Measurements from ENCODE around the gene GRIK2. TPM values are rescaled to one million over a fixed set of nuclear protein-coding genes. Genes with fewer than 3 reads are reported as not detected.

Gene GRIK2
- total RNA-seq, 1 experiment from 2014 or later, result 0.61 TPM

DNA sequence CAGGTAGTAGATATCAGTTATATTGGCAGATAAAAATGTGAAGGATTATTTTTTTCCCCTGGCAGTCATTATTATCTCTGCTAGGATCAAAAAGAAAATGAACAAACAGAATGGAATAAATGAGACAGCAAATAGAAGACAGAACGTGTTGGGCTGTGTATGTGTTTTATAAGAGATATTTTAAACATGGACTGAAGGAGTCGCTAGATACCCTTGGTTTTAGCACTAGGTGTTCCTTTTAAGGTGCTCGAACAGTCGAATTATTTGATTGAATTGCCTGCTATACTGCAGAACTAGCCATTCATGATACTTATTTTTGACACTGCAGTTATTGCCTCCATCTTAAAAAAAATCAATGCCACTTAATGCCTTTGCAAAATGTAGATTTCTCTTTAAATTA, 3.7 kb downstream of the GRIK2 start:
- ChIA-PET CTCF (no interaction called here), POLR2A (ENCODE audit: unreplicated experiment) (no interaction called here)
- no peak overlapping the region for H2AFZ ChIP-seq
- no peaks in the 10 kb centered on the region for H3K9me3 ChIP-seq (ENCODE audit: insufficient read depth, low read depth)
- DNase-seq, result no peak
- peaks cover 26% of the 10 kb centered on the region for H3K27me3 ChIP-seq (ENCODE audit: insufficient read depth, low read depth)
- no peaks in the 10 kb centered on the region for H3F3A ChIP-seq (ENCODE audit: insufficient read depth, low read depth)
- no TSS peak for BruUV-seq (replicated peaks)
- H3K79me2 ChIP-seq (ENCODE audit: low read depth), result no peaks in the 10 kb centered on the region
- H4K20me1 ChIP-seq (ENCODE audit: insufficient read depth), result no peaks in the 10 kb centered on the region
- no peak overlapping the region for H3K4me3 ChIP-seq
- no peaks in the 10 kb centered on the region for H3K36me3 ChIP-seq (ENCODE audit: low read depth)
- TF ChIP-seq, protein P1, sequence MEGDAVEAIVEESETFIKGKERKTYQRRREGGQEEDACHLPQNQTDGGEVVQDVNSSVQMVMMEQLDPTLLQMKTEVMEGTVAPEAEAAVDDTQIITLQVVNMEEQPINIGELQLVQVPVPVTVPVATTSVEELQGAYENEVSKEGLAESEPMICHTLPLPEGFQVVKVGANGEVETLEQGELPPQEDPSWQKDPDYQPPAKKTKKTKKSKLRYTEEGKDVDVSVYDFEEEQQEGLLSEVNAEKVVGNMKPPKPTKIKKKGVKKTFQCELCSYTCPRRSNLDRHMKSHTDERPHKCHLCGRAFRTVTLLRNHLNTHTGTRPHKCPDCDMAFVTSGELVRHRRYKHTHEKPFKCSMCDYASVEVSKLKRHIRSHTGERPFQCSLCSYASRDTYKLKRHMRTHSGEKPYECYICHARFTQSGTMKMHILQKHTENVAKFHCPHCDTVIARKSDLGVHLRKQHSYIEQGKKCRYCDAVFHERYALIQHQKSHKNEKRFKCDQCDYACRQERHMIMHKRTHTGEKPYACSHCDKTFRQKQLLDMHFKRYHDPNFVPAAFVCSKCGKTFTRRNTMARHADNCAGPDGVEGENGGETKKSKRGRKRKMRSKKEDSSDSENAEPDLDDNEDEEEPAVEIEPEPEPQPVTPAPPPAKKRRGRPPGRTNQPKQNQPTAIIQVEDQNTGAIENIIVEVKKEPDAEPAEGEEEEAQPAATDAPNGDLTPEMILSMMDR (conservative IDR thresholded peaks at IDR 0.05), result peak; percentile 47
- no peak for TF ChIP-seq EZH2 (IDR thresholded peaks at IDR 0.05; ENCODE audit: low read depth)
- no peak overlapping the region for H3K4me2 ChIP-seq
- no peaks in the 10 kb centered on the region for H3K9me2 ChIP-seq (ENCODE audit: insufficient read depth)
- intact Hi-C loops (cut with micrococcal nuclease; ENCODE audit: unreplicated experiment), result no loop called here
- H3K4me1 ChIP-seq (replicated peaks; ENCODE audit: insufficient read depth), result 0 out of 2 replicates have a peak, but pooled peaks cover 14% of the 10 kb centered on the region
- H3K27ac ChIP-seq, result no peak overlapping the region

DNA sequence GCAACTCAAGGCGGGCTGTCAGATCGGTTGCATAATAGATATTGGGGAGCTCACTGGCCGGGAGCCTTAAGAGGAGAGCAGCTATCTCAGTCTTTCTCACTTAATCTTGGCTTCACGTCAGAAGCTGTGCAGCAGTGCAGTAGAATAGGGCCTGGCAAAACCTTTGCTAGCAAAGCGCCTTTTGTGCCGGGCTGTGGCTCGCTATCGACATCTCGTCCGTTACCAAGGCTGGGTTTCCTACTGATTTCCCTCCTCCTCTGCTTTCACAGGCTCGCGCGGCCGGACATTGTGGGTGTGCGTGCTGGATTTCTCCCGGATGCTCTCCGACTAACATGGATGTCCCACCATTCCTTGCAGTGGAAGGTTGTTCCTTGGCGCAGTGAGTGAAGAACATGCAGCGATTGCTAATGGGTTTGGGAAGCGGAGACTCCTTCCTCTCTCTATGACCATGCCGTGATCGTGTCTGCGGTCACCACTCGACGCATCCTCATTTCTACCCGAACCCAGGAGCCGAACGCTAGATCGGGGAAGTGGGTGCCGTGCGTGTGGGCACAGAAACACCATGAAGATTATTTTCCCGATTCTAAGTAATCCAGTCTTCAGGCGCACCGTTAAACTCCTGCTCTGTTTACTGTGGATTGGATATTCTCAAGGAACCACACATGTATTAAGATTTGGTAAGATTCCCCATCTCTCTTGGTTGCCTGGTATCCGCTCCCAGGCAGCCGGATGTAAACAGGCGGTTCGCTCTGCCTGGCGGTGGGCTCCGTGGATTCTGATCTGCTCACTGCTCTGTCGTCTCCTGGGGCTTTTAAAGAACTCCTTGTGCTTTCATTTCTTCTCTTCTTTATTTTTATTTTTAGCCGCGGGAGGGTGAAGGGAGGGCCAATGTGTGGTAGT, 5.5 kb downstream of the GRIK2 start:
- POLR2A ChIA-PET (ENCODE audit: unreplicated experiment), result no interaction called here

DNA sequence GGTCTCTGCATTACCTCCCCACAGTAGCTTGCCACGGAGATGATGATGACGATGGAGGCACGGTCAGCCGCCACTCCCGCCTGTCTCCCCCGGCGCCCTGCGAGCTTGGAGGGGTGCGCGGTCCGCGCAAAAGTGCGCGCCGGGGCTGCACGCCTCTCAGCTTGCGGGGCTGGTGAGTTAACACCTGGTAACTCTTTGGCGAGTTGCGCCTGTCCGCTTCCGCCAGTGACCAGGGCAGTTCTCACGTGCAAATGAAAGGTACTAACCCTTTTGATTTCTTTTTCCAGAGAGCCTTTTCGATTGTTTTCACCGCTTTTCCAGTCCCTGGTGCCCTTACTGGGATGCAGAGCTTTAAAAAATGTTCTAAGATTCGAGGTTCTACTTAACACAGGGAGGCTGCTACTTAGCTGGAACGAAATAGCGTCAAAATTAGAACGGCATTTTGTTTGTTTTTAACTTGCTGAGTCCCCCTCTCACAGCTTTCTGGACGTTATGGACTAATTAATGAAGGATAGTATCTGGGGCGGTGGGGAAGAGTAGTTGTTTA, 6.2 kb downstream of the GRIK2 start:
- CTCF ChIA-PET, result no interaction called here
- Histone ChIP-seq H3K4me2 (no peak overlapping the region), H3F3A (ENCODE audit: insufficient read depth, low read depth) (no peaks in the 10 kb centered on the region), H3K4me3 (no peak overlapping the region), H3K4me1 (replicated peaks; ENCODE audit: insufficient read depth) (no peaks in the 10 kb centered on the region), H3K9me3 (ENCODE audit: insufficient read depth, low read depth) (no peaks in the 10 kb centered on the region), H3K27me3 (ENCODE audit: insufficient read depth, low read depth) (peaks cover 10% of the 10 kb centered on the region), H4K20me1 (ENCODE audit: insufficient read depth) (no peaks in the 10 kb centered on the region), H3K9me2 (ENCODE audit: insufficient read depth) (no peaks in the 10 kb centered on the region), H2AFZ (no peak overlapping the region), H3K27ac (no peak overlapping the region), H3K79me2 (ENCODE audit: low read depth) (no peaks in the 10 kb centered on the region), H3K36me3 (ENCODE audit: low read depth) (no peaks in the 10 kb centered on the region)
- TF ChIP-seq, protein P1 (conservative IDR thresholded peaks at IDR 0.05), result no peak
- TF ChIP-seq EZH2 (IDR thresholded peaks at IDR 0.05; ENCODE audit: low read depth), result no peak
- no TSS peak for BruUV-seq (replicated peaks)
- intact Hi-C loops (cut with micrococcal nuclease; ENCODE audit: unreplicated experiment), result no loop called here
- POLR2A ChIA-PET (ENCODE audit: unreplicated experiment), result no interaction called here
- DNase-seq, result no peak

More for the DNA sequence above, 5.5 kb downstream of the GRIK2 start:
- Histone ChIP-seq H3K36me3 (ENCODE audit: low read depth) (no peaks in the 10 kb centered on the region), H3K9me2 (ENCODE audit: insufficient read depth) (no peaks in the 10 kb centered on the region), H3K27ac (no peak overlapping the region), H3K79me2 (ENCODE audit: low read depth) (no peaks in the 10 kb centered on the region), H3K4me3 (no peak overlapping the region), H4K20me1 (ENCODE audit: insufficient read depth) (no peaks in the 10 kb centered on the region), H3K27me3 (ENCODE audit: insufficient read depth, low read depth) (peaks cover 16% of the 10 kb centered on the region), H3K4me2 (no peak overlapping the region), H2AFZ (no peak overlapping the region), H3F3A (ENCODE audit: insufficient read depth, low read depth) (no peaks in the 10 kb centered on the region), H3K9me3 (ENCODE audit: insufficient read depth, low read depth) (no peaks in the 10 kb centered on the region), H3K4me1 (replicated peaks; ENCODE audit: insufficient read depth) (0 out of 2 replicates have a peak, but pooled peaks cover 4% of the 10 kb centered on the region)
- CTCF ChIA-PET, result no interaction called here
- no TSS peak for BruUV-seq (replicated peaks)
- intact Hi-C loops (cut with micrococcal nuclease; ENCODE audit: unreplicated experiment), result no loop called here
- no peak for TF ChIP-seq EZH2 (IDR thresholded peaks at IDR 0.05; ENCODE audit: low read depth)
- TF ChIP-seq, protein P1 (conservative IDR thresholded peaks at IDR 0.05), result no peak
- DNase-seq, result no peak

Data from PC-9 (cell line).